Fibroblast of lung (primary cell): ENCODE results near the gene HNF4A. TPM values are rescaled to one million over a fixed set of nuclear protein-coding genes. Genes with fewer than 3 reads are reported as not detected.

Experiments
- DNase-seq, 2 donors: peaks; one replicate each; pipeline versions ENCODE4 v3.0.0 to v3.0.0-alpha.2; 2010; ENCODE audit warnings: low read depth in 2 of 2
- H2AFZ ChIP-seq: 2 replicates; pipeline ENCODE4 v1.5.1; 2012; ENCODE audit warnings: low read length, control low read depth, inconsistent platforms
- H3K27ac ChIP-seq: 2 replicates; pipeline ENCODE4 v1.5.1; 2011; ENCODE audit warnings: low read length, control low read depth; ENCODE audit not compliant: insufficient read depth
- H3K27me3 ChIP-seq: 2 replicates; pipeline ENCODE4 v1.5.1; 2011; ENCODE audit warnings: mild to moderate bottlenecking, low read length; ENCODE audit not compliant: control insufficient read depth, insufficient read depth
- H3K36me3 ChIP-seq: 2 replicates; pipeline ENCODE4 v1.5.1; 2011; ENCODE audit warnings: low read length; ENCODE audit not compliant: control insufficient read depth, insufficient read depth
- H3K4me1 ChIP-seq: 2 replicates; pipeline ENCODE4 v1.5.1; 2011; ENCODE audit warnings: low read length; ENCODE audit not compliant: control insufficient read depth, insufficient read depth; ENCODE audit errors: extremely low read depth
- H3K4me2 ChIP-seq: 2 replicates; pipeline ENCODE4 v1.5.1; 2011; ENCODE audit warnings: low read length, control low read depth; ENCODE audit not compliant: insufficient read depth; ENCODE audit errors: extremely low read depth
- H3K4me3 ChIP-seq, 4 experiments: fragments of 200-600 bp in 1 of 4; sonication (generic) in 1 of 4; replicated peaks in 1 of 4; 2 replicates each; pipeline ENCODE4 v1.5.1; 2011 to 2016; ENCODE audit warnings: low read length in 4 of 4, low read depth in 3 of 4, mild to moderate bottlenecking in 3 of 4, control low read depth in 2 of 4, inconsistent platforms in 1 of 4, mixed read lengths in 1 of 4; ENCODE audit not compliant: insufficient read depth in 1 of 4; ENCODE audit errors: control extremely low read depth in 1 of 4
- H3K79me2 ChIP-seq: 2 replicates; pipeline ENCODE4 v1.5.1; 2012; ENCODE audit warnings: mild to moderate bottlenecking, low read length, inconsistent platforms; ENCODE audit not compliant: control insufficient read depth, insufficient read depth
- H3K9ac ChIP-seq: 2 replicates; pipeline ENCODE4 v1.5.1; 2011; ENCODE audit warnings: mild to moderate bottlenecking, low read length, control low read depth; ENCODE audit not compliant: insufficient read depth
- H3K9me3 ChIP-seq: 2 replicates; pipeline ENCODE4 v1.5.1; 2012; ENCODE audit warnings: low read depth, low read length; ENCODE audit not compliant: control insufficient read depth, insufficient read depth
- H4K20me1 ChIP-seq: 2 replicates; pipeline ENCODE4 v1.5.1; 2011; ENCODE audit warnings: low read length; ENCODE audit not compliant: control insufficient read depth, insufficient read depth; ENCODE audit errors: extremely low read depth
- CTCF ChIP-seq, 2 donors: IDR thresholded peaks in 1 of 2; conservative IDR thresholded peaks in 1 of 2; 1 replicate in 1 of 2; 2 replicates in 1 of 2; pipeline ENCODE4 v1.5.1; 2011 to 2012; ENCODE audit warnings: low read length in 2 of 2, control low read depth in 1 of 2, inconsistent platforms in 1 of 2, low read depth in 1 of 2, mild to moderate bottlenecking in 1 of 2
- EZH2 ChIP-seq: IDR thresholded peaks from 2 replicates; pipeline ENCODE4 v1.5.1; 2012; ENCODE audit warnings: low read length, control low read depth, mild to moderate bottlenecking; ENCODE audit errors: missing control alignments
- polyA plus RNA-seq, 2 donors: library from polyadenylated mRNA; depleted of rRNA in 1 of 2; stranded (reverse) in 1 of 2; unstranded in 1 of 2; fragments of >200 nt; gene quantifications; 2 replicates each; pipeline ENCODE4 v1.2.1, GENCODE V29; 2011 to 2012; ENCODE audit warnings: missing spikeins in 1 of 2
- total RNA-seq: library from RNA; depleted of rRNA; stranded (reverse); fragments of >200 nt; gene quantifications from 2 replicates; pipeline ENCODE4 v1.2.1, GENCODE V29; 2014

Gene HNF4A
- total and polyA plus RNA-seq, 2 donors (not counting 1 experiment from before 2014, with no cell fraction given): not detected

GRCh38 chr20:44413575-44414345, 58.3 kb downstream of the HNF4A start:
- Histone ChIP-seq H4K20me1 (no peaks in the 10 kb centered on the region), H3K36me3 (no peaks in the 10 kb centered on the region), H3K27me3 (peaks cover 10% of the 10 kb centered on the region), H3K4me3 (no peak overlapping the region), H3K27ac (no peak overlapping the region), H3K4me2 (no peak overlapping the region), H3K4me1 (no peaks in the 10 kb centered on the region), H3K79me2 (no peaks in the 10 kb centered on the region), H2AFZ (no peak overlapping the region), H3K9ac (no peak overlapping the region), H3K9me3 (no peaks in the 10 kb centered on the region)
- no peak for DNase-seq
- TF ChIP-seq EZH2: no peak
- no peak for TF ChIP-seq CTCF (conservative IDR thresholded peaks at IDR 0.05 in 1 of 2, IDR thresholded peaks at IDR 0.05 in 1 of 2; ENCODE audit: low read depth in 1 of 2, low read length in 2 of 2)

GRCh38 chr20:44414346-44414714, 58.8 kb downstream of the HNF4A start:
- H3K27me3 ChIP-seq: peaks cover 10% of the 10 kb centered on the region
- no peak overlapping the region for H3K4me3 ChIP-seq
- no peak overlapping the region for H3K27ac ChIP-seq
- H3K36me3 ChIP-seq: no peaks in the 10 kb centered on the region
- H3K79me2 ChIP-seq: no peaks in the 10 kb centered on the region
- H3K4me1 ChIP-seq: no peaks in the 10 kb centered on the region
- H4K20me1 ChIP-seq: no peaks in the 10 kb centered on the region
- no peak overlapping the region for H3K9ac ChIP-seq
- H3K9me3 ChIP-seq: no peaks in the 10 kb centered on the region
- no peak overlapping the region for H3K4me2 ChIP-seq
- no peak for DNase-seq
- H2AFZ ChIP-seq: no peak overlapping the region
- TF ChIP-seq CTCF (conservative IDR thresholded peaks at IDR 0.05 in 1 of 2, IDR thresholded peaks at IDR 0.05 in 1 of 2; ENCODE audit: low read depth in 1 of 2, low read length in 2 of 2) (no peak), EZH2 (no peak)

GRCh38 chr20:44414808-44415207, 59.3 kb downstream of the HNF4A start:
- H3K4me3 ChIP-seq: no peak overlapping the region
- H3K4me2 ChIP-seq: no peak overlapping the region
- H3K27me3 ChIP-seq: peaks cover 10% of the 10 kb centered on the region
- H3K4me1 ChIP-seq: no peaks in the 10 kb centered on the region
- no peak for TF ChIP-seq EZH2
- no peak for TF ChIP-seq CTCF (conservative IDR thresholded peaks at IDR 0.05 in 1 of 2, IDR thresholded peaks at IDR 0.05 in 1 of 2; ENCODE audit: low read depth in 1 of 2, low read length in 2 of 2)
- DNase-seq: no peak
- no peaks in the 10 kb centered on the region for H4K20me1 ChIP-seq
- no peak overlapping the region for H3K9ac ChIP-seq
- no peak overlapping the region for H3K27ac ChIP-seq
- H3K79me2 ChIP-seq: no peaks in the 10 kb centered on the region
- H3K9me3 ChIP-seq: no peaks in the 10 kb centered on the region
- no peak overlapping the region for H2AFZ ChIP-seq
- no peaks in the 10 kb centered on the region for H3K36me3 ChIP-seq
